OCI-LY1 (cell line): ENCODE results near the gene UGGT1.
A peak's percentile ranks its signal among the peaks of the same experiment; 100 is the strongest.

Experiments used
- H2AFZ ChIP-seq: fragments of 200-600 bp; sonication (generic), shearing (Covaris generic); 2 replicates; pipeline ENCODE4 v1.6.0; 2014; ENCODE audit warnings: antibody characterized with exemption, mild to moderate bottlenecking, low read length
- H3F3A ChIP-seq: fragments of 200-600 bp; sonication (generic), shearing (Covaris generic); 2 replicates; pipeline ENCODE4 v1.6.0; 2014; ENCODE audit warnings: mild to moderate bottlenecking, antibody characterized with exemption, low read length, moderate library complexity; ENCODE audit not compliant: insufficient read depth
- H3K27ac ChIP-seq: fragments of 200-600 bp; sonication (generic); 2 replicates; pipeline ENCODE4 v1.5.1; 2014; ENCODE audit warnings: low read length, mixed run types, mild to moderate bottlenecking, low read depth; ENCODE audit not compliant: poor library complexity, severe bottlenecking
- H3K27me3 ChIP-seq: fragments of 200-600 bp; sonication (generic); 2 replicates; pipeline ENCODE4 v1.6.0; 2014; ENCODE audit warnings: antibody characterized with exemption, mild to moderate bottlenecking, low read length, moderate library complexity; ENCODE audit not compliant: insufficient read depth
- H3K36me3 ChIP-seq: fragments of 200-600 bp; sonication (generic); 2 replicates; pipeline ENCODE4 v1.6.1; 2014; ENCODE audit warnings: mild to moderate bottlenecking, antibody characterized with exemption, low read length, moderate library complexity, mixed read lengths; ENCODE audit not compliant: insufficient read depth
- H3K4me1 ChIP-seq: fragments of 200-600 bp; sonication (generic); 2 replicates; pipeline ENCODE4 v1.5.1; 2014; ENCODE audit warnings: mild to moderate bottlenecking, low read length, moderate library complexity; ENCODE audit not compliant: insufficient read depth, severe bottlenecking
- H3K4me2 ChIP-seq: fragments of 200-600 bp; sonication (generic), shearing (Covaris generic); 2 replicates; pipeline ENCODE4 v1.6.1; 2014; ENCODE audit warnings: low read length
- H3K4me3 ChIP-seq: fragments of 200-600 bp; sonication (generic); 2 replicates; pipeline ENCODE4 v1.5.1; 2014; ENCODE audit warnings: low read length, low read depth, mild to moderate bottlenecking, mixed read lengths; ENCODE audit not compliant: poor library complexity, severe bottlenecking
- H3K79me2 ChIP-seq: fragments of 200-600 bp; shearing (Covaris generic); 2 replicates; pipeline ENCODE4 v1.6.1; 2016; ENCODE audit warnings: mixed run types, low read length, mixed read lengths; ENCODE audit not compliant: insufficient read depth
- H3K9ac ChIP-seq: fragments of 200-600 bp; sonication (generic), shearing (Covaris generic); 2 replicates; pipeline ENCODE4 v1.6.1; 2014; ENCODE audit warnings: mild to moderate bottlenecking, low read length, mixed read lengths
- H3K9me2 ChIP-seq: fragments of 200-600 bp; sonication (generic), shearing (Covaris generic); 2 replicates; pipeline ENCODE4 v1.6.1; 2014; ENCODE audit warnings: low read depth, mild to moderate bottlenecking, low read length, mixed read lengths
- H3K9me3 ChIP-seq: fragments of 200-600 bp; shearing (Covaris generic); 2 replicates; pipeline ENCODE4 v1.6.1; 2014; ENCODE audit warnings: low read length, mixed read lengths
- H4K20me1 ChIP-seq: fragments of 200-600 bp; sonication (generic), shearing (Covaris generic); 2 replicates; pipeline ENCODE4 v1.6.0; 2016; ENCODE audit warnings: mild to moderate bottlenecking, low read length; ENCODE audit not compliant: insufficient read depth
- CTCF ChIP-seq: fragments of 200-600 bp; sonication (generic), shearing (Covaris generic); IDR thresholded peaks from 2 replicates; pipeline ENCODE4 v1.5.1; 2017; ENCODE audit warnings: mild to moderate bottlenecking, antibody characterized with exemption, low read length, moderate library complexity, mixed read lengths
- EZH2 ChIP-seq: fragments of 200-600 bp; sonication (generic), shearing (Covaris generic); IDR thresholded peaks from 2 replicates; pipeline ENCODE4 v1.8.0; 2017; ENCODE audit warnings: borderline replicate concordance, mixed run types, mild to moderate bottlenecking, antibody characterized with exemption, low read length, moderate library complexity, mixed read lengths

UGGT1 gene

GRCh38 chr2:128178650-128179460, 87.9 kb downstream of the UGGT1 start:
- Histone ChIP-seq H3F3A (no peaks in the 10 kb centered on the region), H3K4me1 (no peaks in the 10 kb centered on the region), H3K4me2 (no peak overlapping the region), H2AFZ (no peak overlapping the region), H3K36me3 (peaks cover 98% of the 10 kb centered on the region), H3K4me3 (no peak overlapping the region), H4K20me1 (no peaks in the 10 kb centered on the region), H3K27ac (no peak overlapping the region), H3K79me2 (no peaks in the 10 kb centered on the region), H3K27me3 (no peaks in the 10 kb centered on the region), H3K9me3 (no peaks in the 10 kb centered on the region), H3K9ac (no peak overlapping the region), H3K9me2 (no peaks in the 10 kb centered on the region)
- TF ChIP-seq EZH2, result no peak
- TF ChIP-seq CTCF, result peak; percentile 85

DNA sequence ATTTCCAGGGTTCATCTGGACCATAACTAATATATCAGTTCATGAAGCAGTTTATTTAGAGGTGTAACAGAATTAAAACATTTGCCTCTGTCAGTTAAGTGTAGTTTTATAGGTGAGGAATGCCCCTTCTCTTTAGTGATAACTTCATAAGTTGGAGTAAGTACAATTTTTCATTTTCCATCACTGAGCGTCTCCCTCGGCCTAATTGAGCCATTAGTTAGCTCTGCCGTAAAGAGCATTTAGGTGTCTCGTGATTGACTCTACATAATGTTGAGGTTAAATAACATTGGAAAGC, 88.4 kb downstream of the UGGT1 start:
- Histone ChIP-seq H3K9me3 (no peaks in the 10 kb centered on the region), H2AFZ (no peak overlapping the region), H3K4me1 (no peaks in the 10 kb centered on the region), H3K4me2 (no peak overlapping the region), H3K27me3 (no peaks in the 10 kb centered on the region), H3K36me3 (peaks cover 98% of the 10 kb centered on the region), H3K9me2 (no peaks in the 10 kb centered on the region), H3K9ac (no peak overlapping the region), H3K4me3 (no peak overlapping the region), H3K79me2 (no peaks in the 10 kb centered on the region), H4K20me1 (no peaks in the 10 kb centered on the region), H3F3A (no peaks in the 10 kb centered on the region), H3K27ac (no peak overlapping the region)
- no peak for TF ChIP-seq EZH2
- no peak; the same call in none of the 2 replicates for TF ChIP-seq CTCF

DNA sequence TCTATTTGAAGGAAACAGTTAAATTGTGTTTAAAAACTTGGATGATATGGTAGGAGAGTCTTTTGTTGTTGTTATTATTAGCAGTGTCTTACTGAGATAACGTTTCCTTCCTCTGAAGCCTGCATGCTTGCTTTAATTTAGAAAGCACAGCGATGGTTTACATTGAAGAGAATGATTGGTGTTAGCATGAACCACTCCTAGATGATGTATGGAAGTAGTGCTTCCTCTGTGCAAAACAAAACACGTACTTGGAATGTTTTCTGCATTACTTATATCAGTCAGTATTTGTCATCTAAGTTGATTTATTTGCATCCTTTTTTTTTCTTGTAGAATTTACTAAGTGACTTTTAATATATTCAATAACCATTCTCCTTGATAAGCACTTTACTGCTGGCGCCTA, 89.0 kb downstream of the UGGT1 start:
- Histone ChIP-seq H3K27ac (no peak overlapping the region), H3K79me2 (no peaks in the 10 kb centered on the region), H3K9ac (no peak overlapping the region), H3K9me3 (no peaks in the 10 kb centered on the region), H3K4me1 (no peaks in the 10 kb centered on the region), H3K4me2 (no peak overlapping the region), H3K9me2 (no peaks in the 10 kb centered on the region), H3K27me3 (no peaks in the 10 kb centered on the region), H2AFZ (no peak overlapping the region), H4K20me1 (no peaks in the 10 kb centered on the region), H3K36me3 (peaks cover 98% of the 10 kb centered on the region), H3F3A (no peaks in the 10 kb centered on the region), H3K4me3 (no peak overlapping the region)
- no peak for TF ChIP-seq EZH2
- TF ChIP-seq CTCF, result no peak
